Measurements from ENCODE around the gene HGF.
"Not testable (repeated sequence)": the region's sequence is repeated elsewhere in the genome, so short reads cannot be mapped to it uniquely, and the experiment has no call there.

Gene HGF

GRCh38 chr7:81725003-81725811 is 44.6 kb downstream of the HGF start:
- in situ Hi-C loops (cut with MboI; ENCODE audit: low sequenced_read_pairs): no loop called here

DNA sequence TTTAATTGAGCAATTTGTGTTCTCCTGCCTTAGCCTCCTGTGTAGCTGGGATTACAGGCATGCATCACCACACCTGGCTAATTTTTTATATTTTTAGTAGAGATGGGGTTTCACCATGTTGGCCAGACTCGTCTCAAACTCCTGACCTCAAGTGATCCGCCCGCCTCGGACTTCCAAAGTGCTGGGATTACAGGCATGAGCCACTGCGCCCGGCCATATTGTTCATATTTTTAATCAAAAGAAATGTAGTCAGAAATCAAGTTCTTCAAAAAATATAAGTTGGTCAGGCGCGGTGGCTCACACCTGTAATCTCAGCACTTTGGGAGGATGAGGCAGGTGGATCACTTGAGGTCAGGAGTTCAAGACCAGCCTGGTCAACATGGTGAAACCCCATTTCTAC is 47.6 kb downstream of the HGF start:
- in situ Hi-C loops (cut with MboI; ENCODE audit: low sequenced_read_pairs): not testable (repeated sequence)

- in situ Hi-C loops (cut with MboI; ENCODE audit: low sequenced_read_pairs): no loop called here
Observed at GRCh38 chr7:81721437-81721836, 48.4 kb downstream of the HGF start.

DNA sequence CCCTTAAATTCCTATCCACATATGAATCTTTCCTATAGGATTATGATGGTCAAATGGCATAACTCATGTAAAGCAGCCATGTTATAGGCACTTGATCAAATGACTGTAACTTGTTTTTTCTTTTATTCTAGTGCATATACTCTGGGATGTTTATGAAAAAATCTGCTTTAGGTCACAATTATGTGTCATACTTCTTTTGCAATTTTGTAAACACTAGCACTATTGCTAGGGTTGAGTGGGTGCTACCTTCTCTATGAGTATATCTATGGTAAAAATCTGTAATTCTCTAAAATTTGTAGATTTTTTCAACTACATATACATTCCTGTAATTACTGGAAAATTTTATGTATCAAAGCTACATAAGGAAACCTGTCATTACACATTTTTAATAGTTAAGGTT is 50.0 kb downstream of the HGF start:
- in situ Hi-C loops (cut with MboI; ENCODE audit: low sequenced_read_pairs): no loop called here

DNA sequence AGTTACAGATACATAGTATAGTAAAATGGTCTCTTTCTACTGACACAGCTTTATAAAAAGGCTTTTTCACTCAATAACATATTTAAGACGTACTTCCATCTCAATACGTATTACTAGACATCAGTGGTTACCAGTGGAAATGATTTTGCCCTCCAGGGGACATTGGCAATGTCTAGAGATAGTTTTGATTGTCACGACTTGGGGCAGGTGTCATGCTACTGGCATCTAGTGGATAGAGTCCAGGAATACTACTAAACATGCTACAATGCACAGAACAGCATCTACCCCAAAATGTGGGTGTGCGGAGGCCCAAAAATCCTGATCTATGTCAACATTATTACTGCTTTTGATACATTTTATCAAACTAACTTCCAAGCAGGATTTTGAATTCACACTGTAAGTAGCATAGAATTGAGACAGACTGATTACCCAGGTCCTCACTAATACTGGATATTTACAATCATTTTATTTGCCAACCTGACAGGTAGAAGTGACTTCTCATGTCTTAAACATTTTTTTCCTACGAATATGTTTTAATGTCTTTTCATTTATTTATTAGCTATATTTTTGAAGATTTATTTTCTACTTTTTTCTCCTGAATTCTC is 53.8 kb downstream of the HGF start:
- in situ Hi-C loops (cut with MboI; ENCODE audit: low sequenced_read_pairs): no loop called here

GRCh38 chr7:81714306-81714705 is 55.5 kb downstream of the HGF start:
- in situ Hi-C loops (cut with MboI; ENCODE audit: low sequenced_read_pairs): no loop called here

GRCh38 chr7:81710751-81711150 is 59.1 kb downstream of the HGF start:
- in situ Hi-C loops (cut with MboI; ENCODE audit: low sequenced_read_pairs): no loop called here

DNA sequence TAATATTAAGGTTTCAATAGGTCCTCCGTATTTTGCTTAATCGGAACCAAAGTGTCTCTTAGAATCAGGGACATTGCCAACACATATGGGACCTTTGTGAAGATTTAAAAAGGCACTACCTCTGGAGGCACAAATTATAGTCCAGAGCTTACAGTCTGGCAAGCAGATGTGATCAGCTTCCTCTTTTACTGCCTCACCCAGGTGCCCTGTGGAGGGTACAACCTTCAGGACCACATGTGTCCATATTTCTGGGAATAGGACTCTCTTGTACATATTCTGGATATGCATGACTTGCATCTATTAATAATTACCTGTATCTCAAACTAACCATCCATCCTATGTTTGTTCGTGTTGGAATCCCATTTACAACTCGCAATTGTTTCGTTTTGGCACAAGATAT is 60.0 kb downstream of the HGF start:
- in situ Hi-C loops (cut with MboI; ENCODE audit: low sequenced_read_pairs): no loop called here

GRCh38 chr7:81707966-81708365 is 61.9 kb downstream of the HGF start:
- in situ Hi-C loops (cut with MboI; ENCODE audit: low sequenced_read_pairs): no loop called here

- in situ Hi-C loops (cut with MboI; ENCODE audit: low sequenced_read_pairs): no loop called here
Observed at GRCh38 chr7:81707196-81707595, 62.7 kb downstream of the HGF start.

DNA sequence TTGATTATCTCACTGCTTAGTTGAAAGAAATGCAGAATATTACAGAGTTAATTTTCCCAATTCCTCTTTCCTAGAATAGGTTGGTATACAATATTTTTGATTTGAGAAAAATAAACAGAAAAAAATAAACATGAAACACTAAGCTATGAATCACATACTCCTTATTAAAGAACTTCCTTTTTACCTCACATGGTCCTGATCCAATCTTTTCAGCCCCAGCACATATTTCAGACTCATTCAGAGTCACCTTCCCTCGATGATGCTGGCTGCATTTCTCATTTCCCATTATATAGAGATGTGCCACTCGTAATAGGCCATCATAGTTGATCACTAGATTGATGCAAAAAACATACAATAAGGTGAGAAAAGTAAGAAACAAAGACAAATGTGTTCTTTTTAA is 64.6 kb downstream of the HGF start:
- in situ Hi-C loops (cut with MboI; ENCODE audit: low sequenced_read_pairs): no loop called here

GRCh38 chr7:81704595-81704994 is 65.3 kb downstream of the HGF start:
- in situ Hi-C loops (cut with MboI; ENCODE audit: low sequenced_read_pairs): no loop called here

DNA sequence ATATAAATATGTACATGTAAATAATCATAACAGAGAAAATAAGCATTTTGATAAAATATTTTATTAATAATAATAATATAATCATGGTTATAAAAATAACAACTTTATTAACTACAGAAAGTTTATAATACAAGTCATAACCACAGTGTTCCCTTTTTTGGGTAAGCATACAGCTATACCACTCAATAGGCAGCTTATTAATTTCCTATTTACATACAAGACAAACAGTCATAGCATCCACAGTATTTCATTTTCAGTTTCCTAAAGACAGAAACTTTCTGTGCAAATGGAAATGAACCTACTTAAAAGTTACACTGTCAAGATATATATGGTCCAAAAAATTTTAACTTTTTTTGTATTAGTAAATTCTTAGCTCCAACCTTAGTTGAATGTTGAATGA is 70.9 kb downstream of the HGF start:
- in situ Hi-C loops (cut with MboI; ENCODE audit: low sequenced_read_pairs): no loop called here

GRCh38 chr7:81694711-81695110 is 75.1 kb downstream of the HGF start:
- in situ Hi-C loops (cut with MboI; ENCODE audit: low sequenced_read_pairs): no loop called here

DNA sequence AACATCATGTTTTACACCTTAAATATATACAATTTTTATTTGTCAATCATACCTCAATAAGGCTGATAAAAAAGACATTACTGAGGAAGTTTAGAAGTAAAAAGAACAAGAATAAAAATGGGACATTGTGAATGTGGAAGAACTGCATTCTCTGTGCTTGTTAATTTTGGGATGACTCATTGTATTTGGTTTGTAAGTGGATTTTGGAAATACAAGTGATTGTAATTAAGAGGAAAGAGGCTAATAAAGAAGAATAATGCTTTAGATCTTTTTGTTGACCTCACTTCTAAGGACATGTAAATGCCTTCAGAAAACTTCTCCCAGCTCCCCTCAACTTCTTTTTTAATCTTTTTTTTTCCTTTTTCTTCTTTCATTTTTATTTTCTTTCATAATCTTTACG is 76.0 kb downstream of the HGF start:
- in situ Hi-C loops (cut with MboI; ENCODE audit: low sequenced_read_pairs): no loop called here

- in situ Hi-C loops (cut with MboI; ENCODE audit: low sequenced_read_pairs): no loop called here
Observed at GRCh38 chr7:81693080-81693479, 76.8 kb downstream of the HGF start.

DNA sequence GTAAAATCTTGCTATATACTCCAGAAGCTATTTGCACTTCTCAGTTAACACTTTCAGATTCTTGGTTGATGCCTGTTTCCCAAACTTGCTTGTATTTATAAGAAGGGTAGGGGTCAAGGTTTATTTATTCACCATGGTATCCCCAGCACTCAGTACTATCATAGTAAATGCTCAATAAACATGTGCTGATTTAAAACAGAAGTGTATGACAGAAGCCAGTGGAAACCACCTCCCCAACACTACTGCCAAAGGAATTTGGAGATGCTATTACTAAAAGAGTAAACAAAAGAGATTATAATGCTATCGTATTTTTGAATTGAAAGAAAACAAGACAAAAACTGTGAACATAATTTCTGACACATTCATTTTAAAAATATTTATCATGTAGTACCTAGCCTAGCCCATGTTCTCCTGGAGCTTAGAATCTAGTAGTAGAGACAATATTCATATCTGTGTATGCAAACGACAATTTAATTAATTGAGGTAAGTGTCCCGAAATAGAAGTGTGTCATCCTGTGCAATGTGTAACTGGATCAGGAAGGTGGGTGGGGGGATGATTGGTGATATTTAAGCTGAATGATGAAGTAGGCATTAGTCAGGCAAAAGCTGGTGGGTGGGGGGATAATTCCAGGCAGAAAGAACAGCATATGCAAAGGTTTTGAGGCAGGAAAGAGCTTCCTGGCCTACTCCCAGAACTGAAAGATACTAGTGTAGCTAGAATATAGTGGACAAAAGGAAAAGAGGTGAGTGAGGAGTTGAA is 77.5 kb downstream of the HGF start:
- in situ Hi-C loops (cut with MboI; ENCODE audit: low sequenced_read_pairs): no loop called here

DNA sequence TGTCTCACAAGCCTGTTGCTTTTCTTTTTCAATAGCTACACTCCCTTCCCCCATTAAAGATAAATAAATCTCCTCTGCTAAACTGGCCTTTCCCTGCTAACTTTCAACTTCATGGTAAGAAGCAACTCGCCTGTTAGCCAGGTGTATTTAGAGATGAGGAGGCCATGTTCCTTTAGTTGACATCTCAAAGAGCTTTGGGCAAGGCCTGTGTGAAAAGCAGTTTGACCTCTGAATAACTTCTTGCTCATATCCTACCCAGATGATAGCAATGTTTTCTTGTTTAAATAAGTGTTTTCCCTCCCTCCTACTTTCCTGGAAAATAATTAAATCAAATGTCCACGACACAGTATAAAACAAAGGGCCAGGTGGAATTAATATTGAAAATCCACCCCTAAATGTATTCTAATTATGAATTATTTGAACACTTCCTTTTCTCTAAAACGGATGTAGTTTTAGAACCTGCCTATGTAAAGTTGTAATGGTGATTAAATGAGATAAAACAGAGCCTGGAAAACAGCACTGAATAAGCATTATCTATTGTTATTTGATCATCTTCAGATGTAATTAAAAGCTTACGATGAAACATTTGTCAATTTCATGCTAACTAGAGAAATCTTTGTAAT is 78.5 kb downstream of the HGF start:
- in situ Hi-C loops (cut with MboI; ENCODE audit: low sequenced_read_pairs): no loop called here

DNA sequence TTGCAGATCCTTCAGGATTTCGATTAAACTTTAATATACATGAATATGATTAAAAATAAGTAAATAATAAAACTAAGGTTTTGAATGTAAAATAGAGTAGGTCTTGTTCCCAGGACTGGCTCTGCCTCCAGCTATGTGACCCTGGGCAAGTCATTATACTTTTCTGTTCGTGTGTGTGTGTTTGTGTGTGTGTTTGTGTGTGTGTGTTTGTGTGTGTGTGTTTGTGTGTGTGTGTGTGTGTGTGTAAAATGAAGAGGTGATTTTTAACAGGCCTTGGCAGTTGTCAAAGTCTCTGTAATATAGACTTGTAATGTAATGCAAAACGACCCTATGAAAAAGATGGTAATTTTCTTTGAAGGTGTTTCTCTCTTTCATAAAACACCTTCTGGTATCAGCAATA is 79.2 kb downstream of the HGF start:
- in situ Hi-C loops (cut with MboI; ENCODE audit: low sequenced_read_pairs): no loop called here

DNA sequence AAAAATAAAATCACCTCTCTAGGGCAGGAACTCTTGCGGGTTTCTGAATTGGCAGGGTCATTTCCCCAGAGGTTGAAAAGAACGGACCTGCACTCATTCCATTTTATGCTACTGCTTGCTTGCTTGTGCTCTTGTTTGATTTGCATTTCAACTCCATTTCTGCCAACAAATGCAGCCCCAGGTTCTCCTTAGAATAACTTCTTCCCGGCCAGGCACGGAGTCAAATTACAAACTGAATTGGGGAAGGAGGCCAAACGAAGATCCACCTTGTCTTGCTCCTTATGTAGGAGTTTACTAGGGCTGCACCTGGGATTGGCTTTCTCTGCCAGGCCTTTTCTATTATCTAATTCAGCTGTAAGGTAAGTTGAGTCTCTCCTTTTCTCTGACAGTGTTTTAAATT is 79.6 kb downstream of the HGF start:
- in situ Hi-C loops (cut with MboI; ENCODE audit: low sequenced_read_pairs): no loop called here

DNA sequence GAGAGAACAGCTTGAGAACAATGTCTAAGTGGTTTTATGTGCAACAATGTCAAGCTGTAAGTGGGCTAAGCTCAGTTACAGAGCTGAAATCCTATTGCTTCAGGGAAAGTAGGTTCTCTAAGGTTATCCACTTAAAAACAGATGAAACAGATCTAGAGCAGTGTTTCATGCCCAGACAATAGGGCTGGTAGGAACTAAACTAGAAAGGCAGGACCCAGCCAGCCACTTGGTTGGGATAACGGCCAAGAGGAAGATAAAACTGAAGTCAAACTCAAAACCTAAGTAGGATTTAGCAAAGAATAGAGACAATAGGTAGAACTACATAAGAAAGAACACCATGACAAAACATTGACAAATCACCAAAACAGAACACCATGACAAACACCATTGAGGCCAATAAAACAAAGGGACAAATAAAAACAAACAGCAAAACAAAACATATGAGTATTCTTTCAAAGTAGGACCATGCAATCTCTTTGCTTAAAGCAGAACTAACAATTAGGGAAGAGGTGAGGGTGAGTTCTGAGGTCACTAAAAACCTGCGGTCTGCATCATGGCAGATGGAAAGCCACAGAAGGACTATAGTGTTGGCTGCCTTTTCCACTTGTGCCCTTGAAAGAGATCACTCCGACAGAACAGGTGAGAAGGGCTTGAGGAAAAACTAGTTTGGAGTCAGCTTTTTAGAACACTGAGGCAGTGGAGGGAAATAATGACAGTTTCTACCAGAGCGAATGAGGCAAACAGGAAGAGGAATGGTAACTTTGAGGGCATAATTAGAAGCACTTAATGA is 81.0 kb downstream of the HGF start:
- in situ Hi-C loops (cut with MboI; ENCODE audit: low sequenced_read_pairs): no loop called here
